Thymus (tissue), 11 donors: Measurements from ENCODE around the gene SART3. TPM values are rescaled to one million over a fixed set of nuclear protein-coding genes. Genes with fewer than 3 reads are reported as not detected.

ENCODE experiments used
- DNase-seq, 9 donors: peaks; one replicate each; pipeline ENCODE4 v3.0.0-alpha.2; 2013; ENCODE audit warnings: low spot score in 9 of 9, low read depth in 6 of 9, missing footprints in 1 of 9
- H3K27ac ChIP-seq, 2 donors: one replicate each; pipeline ENCODE4 v1.5.1; 2013; ENCODE audit warnings: control low read depth in 1 of 2, low read depth in 1 of 2, low read length in 1 of 2, mild to moderate bottlenecking in 1 of 2, moderate library complexity in 1 of 2
- H3K27me3 ChIP-seq, 2 donors: one replicate each; pipeline ENCODE4 v1.5.1; 2013; ENCODE audit warnings: low read length in 1 of 2; ENCODE audit not compliant: control insufficient read depth in 2 of 2, insufficient read depth in 1 of 2
- H3K36me3 ChIP-seq, 2 donors: one replicate each; pipeline ENCODE4 v1.5.1; 2013; ENCODE audit warnings: low read length in 1 of 2, mild to moderate bottlenecking in 1 of 2, moderate library complexity in 1 of 2; ENCODE audit not compliant: control insufficient read depth in 2 of 2, insufficient read depth in 2 of 2
- H3K4me1 ChIP-seq, 2 donors: one replicate each; pipeline ENCODE4 v1.5.1; 2013; ENCODE audit warnings: low read length in 2 of 2; ENCODE audit not compliant: control insufficient read depth in 2 of 2, insufficient read depth in 2 of 2
- H3K4me3 ChIP-seq, 2 donors: one replicate each; pipeline ENCODE4 v1.5.1; 2013; ENCODE audit warnings: low read length in 2 of 2, control low read depth in 1 of 2, mild to moderate bottlenecking in 1 of 2
- H3K9me3 ChIP-seq, 2 donors: one replicate each; pipeline ENCODE4 v1.5.1; 2013; ENCODE audit warnings: low read length in 1 of 2, mild to moderate bottlenecking in 1 of 2; ENCODE audit not compliant: control insufficient read depth in 2 of 2, insufficient read depth in 1 of 2
- WGBS: extraction: QIAGEN DNeasy Blood & Tissue Kit; methylation state at CpG from one replicate; pipeline ENCODE4 v1.1.7; 2013; 5-methylcytosine and 5-hydroxymethylcytosine counted together
- polyA plus RNA-seq: library from polyadenylated mRNA; stranded (reverse); fragments of 200-250 nt; gene quantifications from one replicate; pipeline ENCODE4 v1.2.3, GENCODE V29; 2013
- total RNA-seq: library from RNA; stranded (reverse); fragments of 120-200 nt; gene quantifications from one replicate; pipeline ENCODE4 v1.2.4, GENCODE V29; 2013
- donor health status: healthy.

Gene SART3
- total and polyA plus RNA-seq, 2 donors, result 21.0 to 45.2 TPM

DNA sequence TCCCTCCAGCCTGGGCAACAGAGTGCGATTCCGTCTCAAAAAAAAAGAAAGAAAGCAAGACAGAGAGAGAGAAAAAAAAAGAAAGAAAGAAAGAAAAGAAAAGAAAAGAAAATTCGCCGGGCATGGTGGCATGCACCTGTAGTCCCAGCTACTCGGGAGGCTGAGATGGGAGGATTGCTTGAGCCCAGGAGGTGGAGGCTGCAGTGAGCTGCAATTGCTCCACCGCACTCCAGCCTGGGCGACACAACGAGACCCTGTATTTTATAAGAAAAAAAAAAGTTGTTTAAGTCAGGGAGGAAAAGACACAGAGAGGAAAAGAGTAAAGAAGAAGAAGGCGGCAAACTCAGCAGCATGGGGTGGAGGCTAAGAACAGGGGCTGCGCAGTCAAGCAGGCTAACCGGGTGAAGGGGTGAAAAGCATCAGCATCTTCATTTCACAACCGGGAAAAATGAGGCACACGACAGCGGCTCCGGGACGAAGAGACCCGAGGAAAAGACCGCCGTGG lies 46.5 kb downstream of the SART3 start:
- Histone ChIP-seq H3K27me3 (no peaks in the 10 kb centered on the region), H3K36me3 (peaks cover 21 to 24% of the 10 kb centered on the region in 2 donors), H3K27ac (no peak overlapping the region), H3K9me3 (no peaks in the 10 kb centered on the region), H3K4me1 (peaks cover 5 to 10% of the 10 kb centered on the region in 2 donors), H3K4me3 (peak overlapping the region; percentile 62 to 81)
- no peak for DNase-seq
- WGBS, result 29% methylated on average over 19 of the region's 19 CpGs

- WGBS, result 35% methylated on average over 15 of the region's 15 CpGs
- Histone ChIP-seq H3K27ac (no peak overlapping the region), H3K9me3 (no peaks in the 10 kb centered on the region), H3K36me3 (no peaks in the 10 kb centered on the region), H3K4me1 (peaks cover 5 to 10% of the 10 kb centered on the region in 2 donors), H3K4me3 (no peak overlapping the region), H3K27me3 (no peaks in the 10 kb centered on the region)
- DNase-seq, result peak; percentile 49 to 87 (median 75)
These were observed 49.1 kb downstream of the SART3 start for GRCh38 chr12:108511633-108512540.

DNA sequence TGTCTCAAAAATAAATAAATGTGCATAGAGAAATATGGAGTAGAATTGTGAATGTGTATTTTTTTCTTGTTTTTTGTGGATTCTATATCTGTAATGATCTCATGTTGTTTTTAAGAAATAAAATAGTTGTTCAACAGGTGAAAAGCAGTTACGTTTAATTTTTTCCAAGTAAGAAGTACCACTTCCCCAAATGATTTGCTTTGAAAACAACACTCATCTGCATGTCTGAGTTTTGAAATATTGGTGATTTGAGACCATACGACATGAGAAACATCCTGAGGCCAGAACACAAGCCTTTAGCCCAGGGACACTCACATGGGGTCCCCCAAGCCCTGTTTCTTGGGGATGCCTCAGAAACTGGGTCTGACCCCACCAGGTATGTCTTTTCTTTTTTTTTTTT lies 50.1 kb downstream of the SART3 start:
- H3K36me3 ChIP-seq, result no peaks in the 10 kb centered on the region
- H3K27ac ChIP-seq, result no peak overlapping the region
- DNase-seq, result no peak
- H3K9me3 ChIP-seq, result no peaks in the 10 kb centered on the region
- H3K4me1 ChIP-seq, result peaks cover 3 to 5% of the 10 kb centered on the region in 2 donors
- WGBS, result 66% methylated on average over 2 of the region's 2 CpGs
- H3K27me3 ChIP-seq, result no peaks in the 10 kb centered on the region
- no peak overlapping the region for H3K4me3 ChIP-seq

DNA sequence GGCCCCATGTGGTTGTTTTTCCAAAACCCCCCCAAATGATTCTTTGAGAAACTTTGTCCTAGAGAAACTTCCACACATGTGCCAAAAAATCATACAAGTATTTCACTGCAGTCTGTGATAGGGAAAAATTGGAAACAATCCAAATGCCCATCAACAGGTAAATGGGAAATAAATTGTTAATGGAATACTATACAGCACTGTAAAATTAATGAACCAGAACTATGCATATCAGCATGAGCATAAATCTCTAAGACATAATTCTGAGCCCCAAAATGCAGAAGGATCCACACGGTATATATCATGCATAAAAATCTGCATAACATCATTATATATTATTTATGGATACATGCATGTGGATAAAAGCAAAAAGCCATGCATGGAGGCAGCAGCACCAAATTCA lies 51.2 kb downstream of the SART3 start:
- WGBS, result 96% methylated on average over 1 of the region's 1 CpG

GRCh38 chr12:108507971-108508642 lies 52.9 kb downstream of the SART3 start:
- H3K27ac ChIP-seq, result no peak overlapping the region
- no peak overlapping the region for H3K4me3 ChIP-seq
- no peaks in the 10 kb centered on the region for H3K36me3 ChIP-seq
- H3K4me1 ChIP-seq, result peaks cover 0 to 3% of the 10 kb centered on the region in 2 donors
- no peaks in the 10 kb centered on the region for H3K9me3 ChIP-seq
- WGBS, result 82% methylated on average over 3 of the region's 3 CpGs
- no peaks in the 10 kb centered on the region for H3K27me3 ChIP-seq
- DNase-seq, result no peak

More for the DNA sequence above, 51.2 kb downstream of the SART3 start:
- H3K4me3 ChIP-seq, result no peak overlapping the region
- peaks cover 0 to 3% of the 10 kb centered on the region in 2 donors for H3K4me1 ChIP-seq
- no peak overlapping the region for H3K27ac ChIP-seq
- no peaks in the 10 kb centered on the region for H3K9me3 ChIP-seq
- H3K27me3 ChIP-seq, result no peaks in the 10 kb centered on the region
- no peaks in the 10 kb centered on the region for H3K36me3 ChIP-seq
- DNase-seq, result no peak

DNA sequence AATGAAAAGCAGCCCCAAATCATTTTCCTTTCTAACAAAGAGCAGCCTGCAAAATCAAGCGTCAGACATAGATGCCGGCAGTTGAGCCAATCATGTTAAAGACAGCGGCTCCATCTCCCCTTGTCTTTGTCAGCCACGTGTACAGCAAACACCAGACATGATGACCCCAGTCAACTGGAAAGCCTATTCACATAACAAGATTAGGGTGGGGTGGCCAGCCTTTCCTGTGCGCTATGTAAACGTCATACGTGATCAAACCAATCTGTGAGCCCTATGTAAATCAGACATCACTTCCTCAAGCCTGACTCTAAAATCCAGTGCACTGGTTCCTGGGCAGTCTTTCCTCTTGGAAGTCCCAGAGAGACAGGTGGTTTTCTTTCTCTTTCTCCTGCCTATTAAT lies 55.8 kb downstream of the SART3 start:
- H3K27me3 ChIP-seq, result no peaks in the 10 kb centered on the region
- H3K9me3 ChIP-seq, result no peaks in the 10 kb centered on the region
- no peak overlapping the region for H3K27ac ChIP-seq
- no peaks in the 10 kb centered on the region for H3K4me1 ChIP-seq
- H3K4me3 ChIP-seq, result no peak overlapping the region
- no peak for DNase-seq
- H3K36me3 ChIP-seq, result no peaks in the 10 kb centered on the region
- 88% methylated on average over 7 of the region's 7 CpGs for WGBS

DNA sequence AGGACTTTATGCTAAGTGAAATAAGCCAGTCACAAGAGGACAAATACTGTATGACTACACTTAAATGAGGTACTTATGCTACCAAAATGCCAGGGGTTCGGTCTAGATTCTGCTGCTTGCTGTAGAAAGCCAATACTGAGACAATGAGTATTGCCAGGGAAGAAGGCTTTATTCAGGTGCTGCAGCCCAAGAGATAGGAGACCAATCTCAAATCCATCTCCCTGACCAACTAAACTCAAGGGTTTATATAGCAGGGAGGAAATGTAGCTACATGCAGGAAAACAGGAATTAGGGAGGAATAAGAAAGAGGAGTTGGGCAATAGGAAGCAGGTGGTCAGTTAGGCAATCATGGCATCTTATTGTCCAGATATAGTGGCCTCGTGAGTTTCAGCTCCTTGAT lies 58.1 kb downstream of the SART3 start:
- no peaks in the 10 kb centered on the region for H3K9me3 ChIP-seq
- no peaks in the 10 kb centered on the region for H3K36me3 ChIP-seq
- DNase-seq, result no peak
- no peaks in the 10 kb centered on the region for H3K27me3 ChIP-seq
- H3K4me3 ChIP-seq, result no peak overlapping the region
- no peak overlapping the region for H3K27ac ChIP-seq
- no peaks in the 10 kb centered on the region for H3K4me1 ChIP-seq
- 87% methylated on average over 2 of the region's 2 CpGs for WGBS

DNA sequence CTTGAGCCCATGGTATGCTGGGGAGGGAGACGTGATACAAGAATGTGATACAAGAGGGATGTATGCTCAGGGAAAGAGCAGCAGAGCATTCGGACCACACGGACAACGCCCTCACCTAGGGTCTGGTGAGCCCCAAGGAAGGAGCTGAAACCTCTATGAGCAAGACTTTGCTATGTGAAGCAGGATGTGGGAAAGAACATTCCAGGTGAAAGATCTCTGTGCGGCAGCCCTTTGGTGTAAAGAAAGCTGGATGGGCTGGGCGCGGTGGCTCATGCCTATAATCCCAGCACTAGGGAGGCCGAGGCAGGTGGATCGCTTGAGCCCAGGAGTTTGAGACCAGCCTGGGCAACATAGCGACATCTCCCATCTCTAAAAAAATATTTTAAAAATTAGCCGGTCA lies 62.8 kb downstream of the SART3 start:
- DNase-seq, result no peak
- no peaks in the 10 kb centered on the region for H3K27me3 ChIP-seq
- no peak overlapping the region for H3K4me3 ChIP-seq
- no peaks in the 10 kb centered on the region for H3K36me3 ChIP-seq
- H3K27ac ChIP-seq, result no peak overlapping the region
- no peaks in the 10 kb centered on the region for H3K4me1 ChIP-seq
- 87% methylated on average over 11 of the region's 11 CpGs for WGBS
- no peaks in the 10 kb centered on the region for H3K9me3 ChIP-seq
